ENCODE data around the gene TLCD1. TPM values are rescaled to one million over a fixed set of nuclear protein-coding genes. Genes with fewer than 3 reads are reported as not detected.
"Not testable (repeated sequence)": the region's sequence is repeated elsewhere in the genome, so short reads cannot be mapped to it uniquely, and the experiment has no call there.

TLCD1 gene
- total RNA-seq, 1 donor from 2014 or later = 16.2 TPM

- TF ChIP-seq, protein P1, sequence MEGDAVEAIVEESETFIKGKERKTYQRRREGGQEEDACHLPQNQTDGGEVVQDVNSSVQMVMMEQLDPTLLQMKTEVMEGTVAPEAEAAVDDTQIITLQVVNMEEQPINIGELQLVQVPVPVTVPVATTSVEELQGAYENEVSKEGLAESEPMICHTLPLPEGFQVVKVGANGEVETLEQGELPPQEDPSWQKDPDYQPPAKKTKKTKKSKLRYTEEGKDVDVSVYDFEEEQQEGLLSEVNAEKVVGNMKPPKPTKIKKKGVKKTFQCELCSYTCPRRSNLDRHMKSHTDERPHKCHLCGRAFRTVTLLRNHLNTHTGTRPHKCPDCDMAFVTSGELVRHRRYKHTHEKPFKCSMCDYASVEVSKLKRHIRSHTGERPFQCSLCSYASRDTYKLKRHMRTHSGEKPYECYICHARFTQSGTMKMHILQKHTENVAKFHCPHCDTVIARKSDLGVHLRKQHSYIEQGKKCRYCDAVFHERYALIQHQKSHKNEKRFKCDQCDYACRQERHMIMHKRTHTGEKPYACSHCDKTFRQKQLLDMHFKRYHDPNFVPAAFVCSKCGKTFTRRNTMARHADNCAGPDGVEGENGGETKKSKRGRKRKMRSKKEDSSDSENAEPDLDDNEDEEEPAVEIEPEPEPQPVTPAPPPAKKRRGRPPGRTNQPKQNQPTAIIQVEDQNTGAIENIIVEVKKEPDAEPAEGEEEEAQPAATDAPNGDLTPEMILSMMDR (IDR thresholded peaks at IDR 0.05) = peak; percentile 100
- H3K9me3 ChIP-seq = no peaks in the 10 kb centered on the region
- H3K27ac ChIP-seq = peak overlapping the region; percentile 95
- peaks cover 38% of the 10 kb centered on the region for H3K4me1 ChIP-seq
- H3K4me3 ChIP-seq = peak overlapping the region; percentile 64
- ATAC-seq (peak; percentile 81), DNase-seq (peak; percentile 96)
- H3K27me3 ChIP-seq = no peaks in the 10 kb centered on the region
- intact Hi-C loops (cut with DNase I) = no loop called here
- H3K36me3 ChIP-seq = peaks cover 30% of the 10 kb centered on the region
Measured at GRCh38 chr17:28726627-28727491, 826 bp upstream of the TLCD1 start.

- Histone ChIP-seq H3K27me3 (no peaks in the 10 kb centered on the region), H3K4me1 (peaks cover 49% of the 10 kb centered on the region), H3K4me3 (peak overlapping the region; percentile 64), H3K27ac (peak overlapping the region; percentile 81), H3K9me3 (no peaks in the 10 kb centered on the region), H3K36me3 (peaks cover 41% of the 10 kb centered on the region)
- DNase-seq = peak; percentile 85
- TF ChIP-seq, protein P1 (IDR thresholded peaks at IDR 0.05) = no peak
- intact Hi-C loops (cut with DNase I) = no loop called here
- ATAC-seq = peak; percentile 2
Measured at GRCh38 chr17:28725660-28726225, 290 bp downstream of the TLCD1 start.

DNA sequence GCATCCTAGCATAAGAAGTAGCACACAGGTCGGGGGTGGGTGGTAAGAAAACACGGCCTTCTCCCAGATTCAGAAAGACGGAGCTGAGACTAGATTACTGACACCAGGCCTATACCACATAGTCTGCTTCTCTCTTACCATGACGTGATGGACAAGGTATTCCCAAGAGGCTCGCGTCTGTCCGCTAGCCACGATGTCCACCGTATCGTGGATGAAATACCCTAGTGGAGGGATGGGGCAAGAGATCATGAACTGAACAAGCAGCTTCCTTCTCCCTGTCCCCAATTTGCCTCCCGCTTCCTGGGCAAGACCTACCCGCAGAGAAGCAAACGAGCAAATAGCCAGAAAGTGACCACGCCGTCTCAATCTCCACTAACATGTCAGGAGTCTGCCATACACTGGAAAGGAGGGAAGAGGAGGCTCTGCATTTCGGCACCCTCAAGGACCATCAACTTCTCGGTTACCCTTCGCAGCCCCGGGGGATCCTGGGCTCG lies 820 bp downstream of the TLCD1 start:
- Histone ChIP-seq H3K27me3 (no peaks in the 10 kb centered on the region), H3K4me1 (peaks cover 53% of the 10 kb centered on the region), H3K4me3 (peak overlapping the region; percentile 64), H3K27ac (peak overlapping the region; percentile 81), H3K9me3 (no peaks in the 10 kb centered on the region), H3K36me3 (peaks cover 41% of the 10 kb centered on the region)
- intact Hi-C loops (cut with DNase I) = no loop called here
- ATAC-seq = no peak
- TF ChIP-seq, protein P1 (IDR thresholded peaks at IDR 0.05) = no peak
- no peak for DNase-seq

DNA sequence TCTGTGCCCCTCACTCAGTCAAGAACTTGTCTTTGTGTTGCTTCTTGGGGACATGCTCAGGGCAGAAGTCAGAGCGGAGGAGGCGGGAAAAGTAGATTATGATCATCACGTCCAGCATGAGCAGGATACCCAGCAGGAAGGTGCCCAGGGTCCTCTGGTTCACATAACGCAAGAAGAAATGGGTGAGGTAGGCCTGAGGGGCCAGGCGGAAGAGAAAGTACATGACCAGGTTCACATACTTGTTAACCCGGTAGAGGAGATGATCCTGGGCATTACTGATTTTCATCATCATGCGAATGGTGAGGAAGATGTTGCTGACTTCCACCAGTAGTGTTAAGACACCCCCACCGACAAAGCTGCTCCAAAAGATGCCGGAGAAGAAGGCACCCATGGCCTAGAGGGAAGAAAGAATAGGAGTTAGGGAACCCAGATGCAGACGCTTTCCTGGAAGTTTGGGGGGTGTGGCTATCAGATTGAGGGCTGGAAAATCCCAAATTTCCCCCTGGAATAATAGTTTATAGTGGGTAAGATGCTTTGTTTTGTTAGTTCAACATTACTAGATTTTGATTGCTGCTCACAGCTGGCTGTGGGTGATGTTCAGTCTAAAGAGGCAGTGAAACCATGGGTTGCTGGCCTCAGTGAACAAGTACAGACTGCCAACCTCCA lies 1.4 kb downstream of the TLCD1 start:
- TF ChIP-seq, protein P1 (IDR thresholded peaks at IDR 0.05) = no peak
- intact Hi-C loops (cut with DNase I) = no loop called here
- H3K4me3 ChIP-seq = peak overlapping the region; percentile 64
- no peak for DNase-seq
- ATAC-seq = no peak
- no peaks in the 10 kb centered on the region for H3K27me3 ChIP-seq
- no peaks in the 10 kb centered on the region for H3K9me3 ChIP-seq
- peak overlapping the region; percentile 81 for H3K27ac ChIP-seq
- peaks cover 41% of the 10 kb centered on the region for H3K36me3 ChIP-seq
- peaks cover 52% of the 10 kb centered on the region for H3K4me1 ChIP-seq

- intact Hi-C loops (cut with DNase I); DNase-seq; ATAC-seq; H3K9me3 ChIP-seq; H3K27me3 ChIP-seq; H3K4me3 ChIP-seq: not testable (repeated sequence)
- H3K27ac ChIP-seq = peak overlapping the region; percentile 81
- peaks cover 41% of the 10 kb centered on the region for H3K36me3 ChIP-seq
- H3K4me1 ChIP-seq = peaks cover 49% of the 10 kb centered on the region
Measured at GRCh38 chr17:28723836-28724499, 2.1 kb downstream of the TLCD1 start.
